ENCODE results near the gene RNF157.

DNA sequence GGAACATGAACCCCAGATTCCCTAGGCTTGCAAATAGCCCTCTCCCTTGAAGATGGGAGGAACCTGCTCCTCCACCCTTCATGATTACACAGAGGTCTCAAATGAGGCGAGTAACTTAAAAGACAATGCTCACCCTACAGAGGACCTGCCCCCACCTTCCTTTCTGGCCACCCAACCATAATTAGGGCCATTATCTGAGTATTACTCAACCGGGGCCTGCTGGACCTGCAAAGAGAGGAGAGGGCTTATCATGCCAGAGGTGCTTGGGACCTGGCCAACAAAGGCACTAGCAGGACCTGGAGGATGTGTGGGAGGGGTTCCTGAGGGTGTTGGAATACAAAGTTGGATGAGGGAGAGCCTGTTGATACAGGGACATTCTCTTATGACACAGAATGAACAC lies 42.4 kb downstream of the RNF157 start:
- TF ChIP-seq CTCF (IDR thresholded peaks at IDR 0.05) (no peak), EP300 (IDR thresholded peaks at IDR 0.05; ENCODE audit: low read depth) (no peak), POLR2A (IDR thresholded peaks at IDR 0.05) (no peak)

Data from transverse colon (tissue), 3 donors.